B cell (primary cell): ENCODE measurements around the gene MEGF8. TPM values are rescaled to one million over a fixed set of nuclear protein-coding genes. Genes with fewer than 3 reads are reported as not detected.

Source experiments
- ATAC-seq: fragments of 200-7000 bp; cut with Tn5 transposase; one replicate; pipeline ENCODE4 v1.10.0; 2021; ENCODE audit warnings: low read depth, mild to moderate bottlenecking, moderate number of reproducible peaks, moderate library complexity
- CTCF ChIA-PET: fragments of 350-600 bp; sonication (Branson Sonifier 250); formaldehyde crosslinking; loops from one replicate; lab custom pipeline; 2021; ENCODE audit warnings: antibody characterized with exemption, inconsistent platforms; lab: Charles Lee
- POLR2A ChIA-PET: fragments of 350-600 bp; sonication (Branson Sonifier 250); formaldehyde crosslinking; loops from one replicate; lab custom pipeline; 2021; ENCODE audit warnings: antibody characterized with exemption; lab: Charles Lee
- DNase-seq: peaks from one replicate; pipeline ENCODE4 v3.0.0; 2013
- H2AFZ ChIP-seq: 2 replicates; pipeline ENCODE4 v1.6.1; 2012; ENCODE audit warnings: mild to moderate bottlenecking, low read depth, low read length; ENCODE audit not compliant: insufficient read depth, poor library complexity, severe bottlenecking
- H3K27ac ChIP-seq, 2 donors: 1 replicate in 1 of 2; 2 replicates in 1 of 2; pipeline ENCODE4 v1.5.1; 2012 to 2013; ENCODE audit warnings: low read length in 2 of 2, mild to moderate bottlenecking in 2 of 2, moderate library complexity in 1 of 2
- H3K27me3 ChIP-seq, 4 experiments: fragments of 200-600 bp in 1 of 4; sonication (generic) in 1 of 4; replicated peaks in 1 of 4; 1 replicate in 2 of 4; 2 replicates in 2 of 4; pipeline versions ENCODE4 v1.6.1 to v1.7.0; 2013 to 2016; ENCODE audit warnings: low read length in 3 of 4, mild to moderate bottlenecking in 2 of 4, mixed read lengths in 1 of 4, moderate library complexity in 1 of 4; ENCODE audit not compliant: insufficient read depth in 4 of 4, control insufficient read depth in 3 of 4; ENCODE audit errors: control extremely low read depth in 1 of 4
- H3K36me3 ChIP-seq, 2 experiments: replicated peaks in 1 of 2; 1 replicate in 1 of 2; 2 replicates in 1 of 2; pipeline versions ENCODE4 v1.6.1 to v1.7.1; 2013; ENCODE audit warnings: low read length in 1 of 2; ENCODE audit not compliant: insufficient read depth in 2 of 2, control insufficient read depth in 1 of 2; ENCODE audit errors: control extremely low read depth in 1 of 2, extremely low read depth in 1 of 2
- H3K4me1 ChIP-seq, 2 donors: fragments of 200-600 bp in 1 of 2; sonication (generic) in 1 of 2; 1 replicate in 1 of 2; 2 replicates in 1 of 2; pipeline versions ENCODE4 v1.5.1 to v1.6.1; 2013 to 2017; ENCODE audit warnings: low read length in 2 of 2; ENCODE audit not compliant: control insufficient read depth in 2 of 2, insufficient read depth in 2 of 2
- H3K4me2 ChIP-seq: replicated peaks from 2 replicates; pipeline ENCODE3; 2012; ENCODE audit warnings: mild to moderate bottlenecking, low read depth, low read length; ENCODE audit not compliant: poor library complexity, severe bottlenecking
- H3K4me3 ChIP-seq, 5 experiments: fragments of 200-600 bp in 1 of 5; sonication (generic) in 1 of 5; 1 replicate in 3 of 5; 2 replicates in 2 of 5; pipeline versions ENCODE4 v1.5.1 to v1.7.0; 2011 to 2016; ENCODE audit warnings: low read length in 4 of 5, mild to moderate bottlenecking in 4 of 5, low read depth in 2 of 5, control low read depth in 1 of 5, moderate library complexity in 1 of 5; ENCODE audit not compliant: insufficient read depth in 1 of 5; ENCODE audit errors: control extremely low read depth in 1 of 5, extremely low read depth in 1 of 5
- H3K79me2 ChIP-seq: fragments of 200-600 bp; sonication (generic); one replicate; pipeline ENCODE4 v1.6.0; 2016; ENCODE audit warnings: low read length; ENCODE audit not compliant: control insufficient read depth, insufficient read depth
- H3K9ac ChIP-seq: fragments of 200-600 bp; sonication (generic); 2 replicates; pipeline ENCODE4 v1.6.1; 2017; ENCODE audit warnings: mild to moderate bottlenecking, low read length, moderate library complexity
- H3K9me3 ChIP-seq, 3 donors: one replicate each; pipeline versions ENCODE4 v1.6.1 to v1.7.1; 2013; ENCODE audit warnings: low read length in 2 of 3; ENCODE audit not compliant: control insufficient read depth in 2 of 3, insufficient read depth in 1 of 3; ENCODE audit errors: control extremely low read depth in 1 of 3
- H4K20me1 ChIP-seq: 2 replicates; pipeline ENCODE4 v1.6.0; 2012; ENCODE audit warnings: mild to moderate bottlenecking, low read length; ENCODE audit not compliant: insufficient read depth, control insufficient read depth, poor library complexity, severe bottlenecking
- H3K27ac Mint-ChIP-seq: one replicate; pipeline ENCODE4 v1.8.0; 2021; ENCODE audit warnings: mixed read lengths
- H3K27me3 Mint-ChIP-seq: one replicate; pipeline ENCODE4 v1.8.0; 2021; ENCODE audit warnings: mixed read lengths
- H3K4me1 Mint-ChIP-seq: one replicate; pipeline ENCODE4 v1.8.0; 2021; ENCODE audit warnings: mixed read lengths
- H3K4me3 Mint-ChIP-seq: one replicate; pipeline ENCODE4 v1.8.0; 2021; ENCODE audit warnings: mixed read lengths
- H3K9me3 Mint-ChIP-seq: one replicate; pipeline ENCODE4 v1.8.0; 2022; ENCODE audit warnings: mixed read lengths; ENCODE audit not compliant: insufficient read depth
- EZH2 ChIP-seq: IDR thresholded peaks from 2 replicates; pipeline ENCODE4 v1.6.1; 2012; ENCODE audit warnings: borderline replicate concordance, low read depth, mild to moderate bottlenecking, moderate library complexity, low read length; ENCODE audit not compliant: insufficient read depth, poor library complexity, severe bottlenecking
- WGBS: methylation state at CpG from one replicate; pipeline ENCODE4 v1.1.5; 2013; ENCODE audit warnings: missing lambda C conversion rate; ENCODE audit not compliant: insufficient coverage; 5-methylcytosine and 5-hydroxymethylcytosine counted together
- intact Hi-C: fragments of 100-400 bp; cut with micrococcal nuclease; formaldehyde crosslinking; loops from one replicate; pipeline ENCODE4 v1.10.0; 2022
- polyA plus RNA-seq: library from polyadenylated mRNA; depleted of rRNA; stranded (reverse); fragments of >200 nt; gene quantifications from 2 replicates; pipeline ENCODE4 v1.2.3, GENCODE V29; 2012
- total RNA-seq, 2 donors: library from RNA; stranded (reverse); fragments of 120-200 nt in 1 of 2; gene quantifications; 1 replicate in 1 of 2; 2 replicates in 1 of 2; pipeline versions ENCODE4 v1.2.3 to v1.2.4, GENCODE V29; 2013 to 2022
- TF ChIP-seq, protein P1 (sequence below): fragments of 200-600 bp; IDR thresholded peaks from one replicate; pipeline ENCODE4 v1.8.0; 2022; ENCODE audit warnings: antibody characterized with exemption, mild to moderate bottlenecking

Gene MEGF8
- total and polyA plus RNA-seq, 2 donors (not counting 1 experiment from before 2014, with no cell fraction given): 8.2 to 26.5 TPM

DNA sequence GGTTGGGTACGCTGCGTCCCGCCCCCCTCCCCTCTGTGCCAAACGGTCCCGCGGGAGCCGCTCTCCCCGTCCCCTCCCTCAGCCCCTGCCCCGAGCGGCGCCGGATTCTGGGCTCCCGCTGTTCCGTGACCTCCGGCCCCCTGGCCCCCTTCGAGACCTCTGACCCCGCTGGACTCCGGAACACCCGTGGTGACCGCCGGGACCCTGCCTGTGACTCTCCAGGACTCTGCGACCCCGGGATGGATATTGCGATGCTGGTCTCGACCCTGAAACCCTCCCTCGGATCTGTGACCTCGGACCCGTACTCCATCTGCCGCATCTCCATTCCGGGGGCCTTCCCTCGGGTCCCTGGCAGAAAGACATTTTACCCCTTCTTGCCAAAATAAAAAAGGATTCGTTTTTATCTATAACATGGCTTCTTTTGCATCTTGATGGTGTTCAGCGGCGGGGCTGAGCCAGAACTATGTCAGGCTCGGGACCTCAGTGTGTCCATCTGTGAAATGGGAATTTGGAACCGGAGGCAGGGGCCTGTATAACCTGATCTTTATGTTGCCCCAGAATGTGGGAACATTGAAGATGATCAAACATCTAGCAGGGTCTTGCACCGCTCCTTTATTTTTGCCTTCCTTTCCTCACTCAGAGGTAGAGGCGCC is 654 bp upstream of the MEGF8 start:
- H3K27me3 ChIP-seq: peaks cover 0 to 23% (median 3%) of the 10 kb centered on the region in 4 experiments
- peaks cover 28 to 31% of the 10 kb centered on the region in 2 donors for H3K4me1 ChIP-seq
- H3K4me3 ChIP-seq: peak overlapping the region; percentile 57 to 99 (median 93)
- ATAC-seq (no peak), DNase-seq (no peak)
- WGBS: 4% methylated on average over 31 of the region's 38 CpGs
- H3K4me3 Mint-ChIP-seq: peak overlapping the region; percentile 88
- H2AFZ ChIP-seq: peak overlapping the region; percentile 96
- peaks cover 10% of the 10 kb centered on the region for H3K27me3 Mint-ChIP-seq
- H3K9ac ChIP-seq: peak overlapping the region; percentile 94
- no peak overlapping the region for H3K27ac ChIP-seq
- H4K20me1 ChIP-seq: no peaks in the 10 kb centered on the region
- no peaks in the 10 kb centered on the region for H3K9me3 ChIP-seq
- peak overlapping the region; percentile 94 for H3K4me2 ChIP-seq
- ChIA-PET CTCF (no interaction called here), POLR2A (no interaction called here)
- no peaks in the 10 kb centered on the region for H3K36me3 ChIP-seq
- TF ChIP-seq EZH2: peak; percentile 68
- TF ChIP-seq, protein P1, sequence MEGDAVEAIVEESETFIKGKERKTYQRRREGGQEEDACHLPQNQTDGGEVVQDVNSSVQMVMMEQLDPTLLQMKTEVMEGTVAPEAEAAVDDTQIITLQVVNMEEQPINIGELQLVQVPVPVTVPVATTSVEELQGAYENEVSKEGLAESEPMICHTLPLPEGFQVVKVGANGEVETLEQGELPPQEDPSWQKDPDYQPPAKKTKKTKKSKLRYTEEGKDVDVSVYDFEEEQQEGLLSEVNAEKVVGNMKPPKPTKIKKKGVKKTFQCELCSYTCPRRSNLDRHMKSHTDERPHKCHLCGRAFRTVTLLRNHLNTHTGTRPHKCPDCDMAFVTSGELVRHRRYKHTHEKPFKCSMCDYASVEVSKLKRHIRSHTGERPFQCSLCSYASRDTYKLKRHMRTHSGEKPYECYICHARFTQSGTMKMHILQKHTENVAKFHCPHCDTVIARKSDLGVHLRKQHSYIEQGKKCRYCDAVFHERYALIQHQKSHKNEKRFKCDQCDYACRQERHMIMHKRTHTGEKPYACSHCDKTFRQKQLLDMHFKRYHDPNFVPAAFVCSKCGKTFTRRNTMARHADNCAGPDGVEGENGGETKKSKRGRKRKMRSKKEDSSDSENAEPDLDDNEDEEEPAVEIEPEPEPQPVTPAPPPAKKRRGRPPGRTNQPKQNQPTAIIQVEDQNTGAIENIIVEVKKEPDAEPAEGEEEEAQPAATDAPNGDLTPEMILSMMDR: no peak
- peaks cover 22% of the 10 kb centered on the region for H3K4me1 Mint-ChIP-seq
- intact Hi-C loops: loop anchor here (1.0 kb wide), 14 partner anchors 22 to 465 kb away; partner anchors contain the start of genes DEDD2, PAFAH1B3, POU2F2 and PRR19
- H3K27ac Mint-ChIP-seq: peak overlapping the region; percentile 90
- H3K79me2 ChIP-seq: peaks cover 35% of the 10 kb centered on the region
- no peaks in the 10 kb centered on the region for H3K9me3 Mint-ChIP-seq
